ENCODE measurements around the gene WDR7.

The WDR7 gene

DNA sequence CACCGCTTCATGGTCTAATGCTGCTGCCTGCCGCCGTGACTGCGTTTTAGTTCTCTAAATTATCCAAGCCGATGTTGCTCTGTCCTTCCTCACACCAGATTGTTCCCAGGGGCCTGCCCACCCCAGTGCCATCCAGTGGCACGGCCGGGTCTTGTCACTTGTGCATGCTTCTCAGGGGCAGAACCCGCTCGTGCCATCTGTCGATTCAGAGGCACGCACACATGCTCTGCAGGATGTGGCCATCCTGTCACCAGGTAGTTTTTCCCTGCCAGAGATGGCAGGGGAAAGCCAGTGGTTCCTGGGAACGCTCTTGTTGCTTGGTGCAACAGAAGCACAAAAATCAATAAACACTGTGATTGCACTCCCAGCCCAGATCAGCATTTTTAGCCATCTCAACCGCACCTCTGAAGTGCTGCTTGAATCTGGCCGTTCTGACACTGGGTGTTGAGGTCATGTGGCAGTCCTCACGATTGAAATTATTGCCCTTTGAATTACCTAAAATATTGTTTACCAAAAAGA is 376.1 kb downstream of the WDR7 start:
- H3K4me3 ChIP-seq (ENCODE audit: low read depth, low read length), result no peak overlapping the region

DNA sequence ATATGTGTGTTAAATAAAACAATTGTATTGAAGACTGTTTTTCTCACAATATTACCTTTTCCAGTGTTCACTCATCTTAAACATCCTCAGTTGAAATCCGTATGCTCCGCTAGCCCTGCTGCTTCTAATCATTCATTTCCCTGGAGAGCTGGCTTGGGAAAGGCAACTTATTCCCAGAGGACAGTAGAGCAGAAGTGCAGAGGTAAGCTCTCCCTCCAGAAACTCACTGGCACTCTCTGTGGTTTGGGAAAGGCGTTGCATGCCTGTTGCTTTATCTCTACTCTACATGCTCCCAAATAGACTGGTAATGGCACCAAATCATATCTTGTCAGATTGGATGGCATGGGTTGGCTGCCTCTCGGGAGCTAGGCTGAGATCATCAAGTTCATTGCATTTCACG is 378.6 kb downstream of the WDR7 start:
- TF ChIP-seq, protein P1, sequence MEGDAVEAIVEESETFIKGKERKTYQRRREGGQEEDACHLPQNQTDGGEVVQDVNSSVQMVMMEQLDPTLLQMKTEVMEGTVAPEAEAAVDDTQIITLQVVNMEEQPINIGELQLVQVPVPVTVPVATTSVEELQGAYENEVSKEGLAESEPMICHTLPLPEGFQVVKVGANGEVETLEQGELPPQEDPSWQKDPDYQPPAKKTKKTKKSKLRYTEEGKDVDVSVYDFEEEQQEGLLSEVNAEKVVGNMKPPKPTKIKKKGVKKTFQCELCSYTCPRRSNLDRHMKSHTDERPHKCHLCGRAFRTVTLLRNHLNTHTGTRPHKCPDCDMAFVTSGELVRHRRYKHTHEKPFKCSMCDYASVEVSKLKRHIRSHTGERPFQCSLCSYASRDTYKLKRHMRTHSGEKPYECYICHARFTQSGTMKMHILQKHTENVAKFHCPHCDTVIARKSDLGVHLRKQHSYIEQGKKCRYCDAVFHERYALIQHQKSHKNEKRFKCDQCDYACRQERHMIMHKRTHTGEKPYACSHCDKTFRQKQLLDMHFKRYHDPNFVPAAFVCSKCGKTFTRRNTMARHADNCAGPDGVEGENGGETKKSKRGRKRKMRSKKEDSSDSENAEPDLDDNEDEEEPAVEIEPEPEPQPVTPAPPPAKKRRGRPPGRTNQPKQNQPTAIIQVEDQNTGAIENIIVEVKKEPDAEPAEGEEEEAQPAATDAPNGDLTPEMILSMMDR (IDR thresholded peaks at IDR 0.05; ENCODE audit: borderline replicate concordance, insufficient read depth, low read depth, low read length), result no peak
- no peak overlapping the region for H3K4me3 ChIP-seq (ENCODE audit: low read depth, low read length)

More for the DNA sequence above, 376.1 kb downstream of the WDR7 start:
- TF ChIP-seq, protein P1 (IDR thresholded peaks at IDR 0.05; ENCODE audit: borderline replicate concordance, insufficient read depth, low read depth, low read length), result no peak

DNA sequence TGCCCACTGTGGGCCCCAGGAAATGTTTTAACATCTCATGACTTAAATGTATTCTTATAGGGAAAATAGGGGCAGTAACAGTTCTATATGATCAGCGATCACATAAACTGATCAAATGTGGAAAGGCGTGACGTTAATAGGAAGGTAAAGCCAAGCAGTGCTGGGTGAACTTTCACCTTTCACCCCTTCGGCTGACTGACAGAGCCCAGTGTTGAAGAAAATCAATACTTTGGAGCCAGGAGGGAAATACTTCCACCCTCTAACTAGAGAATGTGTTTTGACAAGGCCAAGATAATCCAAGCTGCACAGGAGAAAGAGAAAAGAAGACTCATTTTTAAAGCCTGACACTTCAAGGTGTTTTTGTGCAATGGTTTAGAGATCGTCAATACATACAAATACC is 379.3 kb downstream of the WDR7 start:
- TF ChIP-seq, protein P1 (IDR thresholded peaks at IDR 0.05; ENCODE audit: borderline replicate concordance, insufficient read depth, low read depth, low read length), result no peak
- no peak overlapping the region for H3K4me3 ChIP-seq (ENCODE audit: low read depth, low read length)

DNA sequence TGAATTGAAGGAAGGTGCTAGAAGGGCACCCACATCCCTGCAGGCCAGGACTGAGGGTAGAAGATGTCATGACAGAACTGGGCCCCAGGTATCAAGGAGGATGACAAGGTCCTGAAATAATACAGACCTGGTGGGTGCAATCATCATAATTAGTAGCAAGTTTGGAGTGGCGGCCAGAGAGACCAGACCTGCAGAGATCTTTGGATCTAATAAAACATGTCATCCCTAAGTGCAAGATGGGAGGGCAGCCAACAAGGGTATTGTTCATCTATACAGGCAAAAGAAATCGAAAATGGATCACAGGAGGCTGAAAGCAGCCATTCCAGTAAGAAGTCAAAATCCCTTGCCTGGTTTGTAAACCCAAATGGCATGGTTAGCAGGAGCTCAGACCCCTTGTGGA is 384.4 kb downstream of the WDR7 start:
- TF ChIP-seq, protein P1 (IDR thresholded peaks at IDR 0.05; ENCODE audit: borderline replicate concordance, insufficient read depth, low read depth, low read length), result no peak

DNA sequence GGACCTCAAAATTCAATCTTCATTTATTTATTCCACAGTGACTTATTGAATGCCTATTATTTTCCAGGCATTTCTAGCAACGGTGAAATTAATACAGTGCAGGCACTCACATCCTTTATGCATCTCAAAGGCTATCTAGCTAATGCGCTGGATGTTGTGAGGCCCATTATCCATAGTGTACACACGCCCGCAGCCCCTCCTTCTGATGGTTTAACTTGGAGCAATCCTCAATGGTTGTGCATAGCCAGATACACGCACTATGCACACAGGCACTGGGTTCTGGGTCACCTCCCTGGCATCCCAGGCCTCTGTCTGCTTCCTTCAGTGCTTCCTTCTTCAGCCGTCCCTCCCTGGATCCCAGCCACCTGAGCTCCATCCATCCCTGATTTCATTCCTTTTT is 387.2 kb downstream of the WDR7 start:
- H3K4me3 ChIP-seq (ENCODE audit: low read depth, low read length), result no peak overlapping the region
- TF ChIP-seq, protein P1 (IDR thresholded peaks at IDR 0.05; ENCODE audit: borderline replicate concordance, insufficient read depth, low read depth, low read length), result no peak

More for the DNA sequence above, 384.4 kb downstream of the WDR7 start:
- no peak overlapping the region for H3K4me3 ChIP-seq (ENCODE audit: low read depth, low read length)

DNA sequence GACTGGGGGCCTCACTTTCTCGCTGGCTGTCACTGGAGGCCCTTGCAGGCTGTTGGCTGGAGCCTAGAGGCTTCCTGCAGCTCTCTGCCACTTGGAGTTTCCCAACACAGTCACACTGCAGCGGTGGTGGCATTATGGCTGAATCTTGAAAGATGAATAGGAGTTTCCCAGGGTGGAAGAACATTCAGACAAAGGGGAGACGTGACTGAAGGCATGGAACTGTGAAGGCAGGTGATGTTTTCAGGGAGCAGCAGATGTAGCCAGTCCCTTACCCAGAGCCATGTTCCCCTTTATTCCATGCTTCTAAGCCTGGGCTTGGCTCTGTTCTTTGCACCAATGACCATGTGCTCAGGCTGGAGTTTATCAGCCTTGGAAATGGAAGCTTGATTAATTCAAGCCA is 389.0 kb downstream of the WDR7 start:
- TF ChIP-seq, protein P1 (IDR thresholded peaks at IDR 0.05; ENCODE audit: borderline replicate concordance, insufficient read depth, low read depth, low read length), result no peak
- H3K4me3 ChIP-seq (ENCODE audit: low read depth, low read length), result no peak overlapping the region

DNA sequence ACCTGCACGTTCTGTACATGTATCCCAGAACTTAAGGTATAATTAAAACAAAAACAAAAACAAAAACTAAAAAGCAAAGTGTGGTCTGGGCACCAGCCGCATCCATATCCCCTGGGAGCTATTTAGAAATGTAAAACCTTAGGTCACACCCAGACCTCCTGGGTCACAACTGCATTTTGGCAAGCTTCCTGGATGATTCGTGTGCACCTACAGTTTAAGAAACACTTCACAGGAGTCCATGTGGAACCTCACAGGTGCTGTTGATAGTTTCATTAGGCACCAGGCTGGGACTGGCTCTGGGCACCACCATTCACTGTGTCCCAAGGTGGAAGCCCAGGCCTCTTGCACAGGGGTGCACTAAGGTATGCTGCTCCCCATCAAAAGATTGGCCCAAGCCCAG is 392.1 kb downstream of the WDR7 start:
- H3K4me3 ChIP-seq (ENCODE audit: low read depth, low read length), result no peak overlapping the region
- TF ChIP-seq, protein P1 (IDR thresholded peaks at IDR 0.05; ENCODE audit: borderline replicate concordance, insufficient read depth, low read depth, low read length), result no peak

All from GM12875 (cell line).